BLaER1 treated with 17β-estradiol and CSF1 and Interleukin-3, amounts not matched to agents 10 nM and 100 nM (cell line): Measurements from ENCODE around the gene BATF3.

Source experiments
- H3K27ac ChIP-seq, 11 experiments: shearing (Covaris generic); formaldehyde crosslinking; 2 replicates each; pipeline ENCODE4 v1.8.1; 2022
- H3K27me3 ChIP-seq, 11 experiments: shearing (Covaris generic); formaldehyde crosslinking; 2 replicates each; pipeline ENCODE4 v1.8.1; 2022
- H3K36me3 ChIP-seq, 11 experiments: shearing (Covaris generic); formaldehyde crosslinking; 2 replicates each; pipeline ENCODE4 v1.8.1; 2022
- H3K4me1 ChIP-seq, 10 experiments: shearing (Covaris generic); formaldehyde crosslinking; 2 replicates each; pipeline ENCODE4 v1.8.1; 2022
- H3K4me2 ChIP-seq, 11 experiments: shearing (Covaris generic); formaldehyde crosslinking; 2 replicates each; pipeline ENCODE4 v1.8.1; 2022
- H3K4me3 ChIP-seq, 10 experiments: shearing (Covaris generic); formaldehyde crosslinking; 2 replicates each; pipeline ENCODE4 v1.8.1; 2022
- H3K9ac ChIP-seq, 11 experiments: shearing (Covaris generic); formaldehyde crosslinking; 2 replicates each; pipeline ENCODE4 v1.8.1; 2022
- H3K9me3 ChIP-seq, 11 experiments: shearing (Covaris generic); formaldehyde crosslinking; replicated peaks in 1 of 11; 2 replicates each; pipeline ENCODE4 v1.8.1; 2022
- H4K20me1 ChIP-seq, 11 experiments: shearing (Covaris generic); formaldehyde crosslinking; 2 replicates each; pipeline ENCODE4 v1.8.1; 2022
- Cebpa-rat ChIP-seq, 11 experiments: shearing (Covaris generic); IDR thresholded peaks; 2 replicates each; pipeline ENCODE4 v1.8.1; 2022

The BATF3 gene

DNA sequence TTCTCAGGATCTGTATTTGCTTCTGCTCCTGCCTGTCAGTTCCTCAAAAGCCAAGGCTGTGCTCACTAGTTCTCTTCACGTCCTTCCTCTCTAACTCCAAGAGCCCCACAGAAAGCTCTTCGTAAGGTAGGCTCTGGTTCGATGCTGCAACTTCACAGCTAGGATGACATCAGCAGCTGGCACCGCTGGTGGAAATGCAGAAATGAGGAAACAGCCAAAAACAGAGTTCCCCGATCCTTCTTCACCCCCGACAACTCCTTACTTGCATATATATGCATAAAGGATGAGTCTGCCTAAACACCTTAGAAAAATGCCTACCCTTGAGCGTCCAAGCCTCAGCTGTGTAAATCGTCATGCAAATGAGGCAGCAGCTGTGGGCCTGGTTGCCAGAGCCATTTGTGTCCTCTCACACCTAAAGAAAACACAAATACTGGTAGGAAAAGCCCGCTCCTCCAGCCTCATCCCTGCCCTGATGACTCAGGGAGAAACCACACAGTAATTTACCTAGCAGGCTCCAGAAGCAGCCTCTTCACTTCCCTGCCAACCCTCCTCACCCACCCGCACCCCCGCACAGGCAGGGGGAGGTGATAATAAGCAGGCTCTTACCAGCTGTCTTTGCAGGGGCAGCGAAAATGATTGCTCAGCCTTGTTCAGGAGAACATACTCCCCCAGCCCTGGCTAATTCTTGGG lies 28.2 kb downstream of the BATF3 start:
- Histone ChIP-seq H3K4me2 (peak overlapping the region in 10 of 11 experiments; percentile 26 to 82 (median 78); a peak in 20 of 22 replicates), H3K4me3 (peak overlapping the region in 2 of 10 experiments; percentile 3 to 8; a peak in 2 of 20 replicates)

DNA sequence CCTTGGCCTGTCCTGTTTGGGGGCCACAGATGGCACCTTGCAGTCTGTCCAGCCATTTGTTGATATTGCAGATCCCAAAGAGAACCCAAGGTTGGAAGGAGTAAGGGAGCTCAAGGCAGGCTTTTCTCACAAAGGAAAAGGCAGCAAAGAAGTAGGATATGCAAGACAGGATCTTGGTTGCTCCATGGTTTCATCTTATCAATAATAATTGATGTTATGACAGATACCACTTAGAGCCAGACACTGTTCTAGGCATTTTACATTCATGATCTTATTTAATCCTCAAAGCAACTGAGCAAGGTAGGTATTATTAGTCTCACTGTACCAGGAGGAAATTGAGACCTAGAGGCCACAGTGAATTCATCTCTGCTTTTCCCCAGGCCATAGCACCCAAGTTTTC lies 28.8 kb downstream of the BATF3 start:
- TF ChIP-seq Cebpa-rat (IDR thresholded peaks at IDR 0.05): no peak
- Histone ChIP-seq H3K36me3 (no peaks in the 10 kb centered on the region), H3K9me3 (no peaks in the 10 kb centered on the region), H3K27me3 (no peaks in the 10 kb centered on the region), H3K4me1 (peaks cover 26 to 73% (median 61%) of the 10 kb centered on the region in 10 experiments), H3K27ac (peak overlapping the region in 9 of 11 experiments; percentile 29 to 69 (median 44); a peak in 17 of 22 replicates), H3K4me2 (peak overlapping the region in 10 of 11 experiments; percentile 26 to 82 (median 78); a peak in 20 of 22 replicates), H4K20me1 (no peaks in the 10 kb centered on the region), H3K4me3 (peak overlapping the region in 1 of 10 experiments; percentile 3; a peak in 1 of 20 replicates), H3K9ac (peak overlapping the region in 6 of 11 experiments; percentile 11 to 58 (median 40); a peak in 8 of 22 replicates)

More for the DNA sequence above, 28.2 kb downstream of the BATF3 start:
- H4K20me1 ChIP-seq: no peaks in the 10 kb centered on the region
- peak in 5 of 11 experiments; percentile 26 to 60 (median 54); a peak in 7 of 22 replicates for TF ChIP-seq Cebpa-rat (IDR thresholded peaks at IDR 0.05)
- no peaks in the 10 kb centered on the region for H3K9me3 ChIP-seq
- H3K36me3 ChIP-seq: no peaks in the 10 kb centered on the region
- peaks cover 26 to 67% (median 55%) of the 10 kb centered on the region in 10 experiments for H3K4me1 ChIP-seq
- H3K27ac ChIP-seq: peak overlapping the region in 9 of 11 experiments; percentile 29 to 69 (median 50); a peak in 17 of 22 replicates
- no peaks in the 10 kb centered on the region for H3K27me3 ChIP-seq
- peak overlapping the region in 7 of 11 experiments; percentile 11 to 58 (median 36); a peak in 11 of 22 replicates for H3K9ac ChIP-seq

DNA sequence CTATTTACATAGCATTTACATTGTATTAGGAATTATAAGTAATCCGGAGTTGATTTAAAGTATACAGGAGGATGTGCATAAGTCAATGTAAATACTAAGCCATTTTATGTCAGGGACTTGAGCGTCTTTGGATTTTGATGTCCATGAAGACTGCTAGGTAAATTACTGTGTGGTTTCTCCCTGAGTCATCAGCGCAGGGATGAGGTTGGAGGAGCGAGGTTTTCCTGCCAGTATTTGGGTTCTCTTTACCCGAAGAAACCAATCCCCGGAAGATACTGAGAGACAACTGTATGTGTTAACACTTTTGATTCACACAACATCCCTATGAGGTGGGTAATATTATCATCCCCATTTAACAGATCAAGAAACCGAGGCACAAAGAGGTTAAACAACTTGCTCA lies 29.3 kb downstream of the BATF3 start:
- H3K9ac ChIP-seq: peak overlapping the region in 1 of 11 experiments; percentile 58; a peak in 2 of 22 replicates
- peaks cover 30 to 77% (median 66%) of the 10 kb centered on the region in 10 experiments for H3K4me1 ChIP-seq
- H3K36me3 ChIP-seq: no peaks in the 10 kb centered on the region
- H3K27ac ChIP-seq: peak overlapping the region in 6 of 11 experiments; percentile 29 to 69 (median 54); a peak in 9 of 22 replicates
- peak overlapping the region in 8 of 11 experiments; percentile 51 to 82 (median 78); a peak in 14 of 22 replicates for H3K4me2 ChIP-seq
- H3K4me3 ChIP-seq: no peak overlapping the region
- no peak for TF ChIP-seq Cebpa-rat (IDR thresholded peaks at IDR 0.05)
- no peaks in the 10 kb centered on the region for H4K20me1 ChIP-seq
- H3K27me3 ChIP-seq: no peaks in the 10 kb centered on the region
- no peaks in the 10 kb centered on the region for H3K9me3 ChIP-seq

DNA sequence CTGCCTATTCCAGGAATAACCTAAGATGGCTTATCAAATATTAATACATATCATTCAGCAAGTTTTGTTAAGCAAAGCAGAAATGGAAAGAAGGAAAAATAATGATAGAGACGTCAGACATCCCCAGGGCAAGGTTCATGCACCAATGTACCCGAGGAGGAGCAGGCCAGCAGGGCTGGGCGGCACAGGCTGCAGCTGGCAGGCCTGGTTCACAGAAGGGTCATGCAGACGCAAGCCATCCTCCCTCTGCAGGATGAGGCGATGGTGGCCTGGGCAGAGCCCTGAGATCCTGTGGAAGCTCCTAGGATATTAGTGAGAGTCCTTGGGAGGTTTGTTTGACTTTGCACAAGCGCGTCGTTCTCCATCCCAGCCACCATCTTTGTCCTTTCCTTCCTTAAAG lies 30.0 kb downstream of the BATF3 start:
- Histone ChIP-seq H4K20me1 (no peaks in the 10 kb centered on the region), H3K27ac (peak overlapping the region in 3 of 11 experiments; percentile 73 to 94 (median 81); a peak in 4 of 22 replicates)

DNA sequence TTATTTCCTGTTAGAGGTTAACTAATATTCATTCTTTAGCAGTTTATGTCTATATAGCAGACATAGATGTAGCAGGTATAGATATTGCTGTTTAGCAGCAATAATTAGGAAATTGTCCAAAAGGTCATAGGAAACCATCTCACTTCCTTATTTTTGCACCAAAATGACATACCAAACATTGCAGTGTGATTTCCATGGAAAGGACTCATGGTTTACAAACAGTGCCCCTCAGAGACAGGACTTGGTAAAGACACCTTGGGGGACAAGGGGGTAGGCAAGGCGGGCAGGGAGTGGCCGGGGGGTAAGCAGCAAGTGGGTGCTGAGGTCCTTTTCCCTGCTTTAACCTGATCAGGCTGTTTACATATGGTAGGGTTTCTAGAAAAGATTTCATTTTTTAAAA lies 30.5 kb downstream of the BATF3 start:
- H3K4me3 ChIP-seq: no peak overlapping the region
- no peaks in the 10 kb centered on the region for H3K9me3 ChIP-seq
- peak overlapping the region in 8 of 11 experiments; percentile 51 to 88 (median 80); a peak in 15 of 22 replicates for H3K4me2 ChIP-seq
- H3K27ac ChIP-seq: peak overlapping the region in 10 of 11 experiments; percentile 5 to 96 (median 76); a peak in 12 of 22 replicates
- H3K27me3 ChIP-seq: no peaks in the 10 kb centered on the region
- H3K36me3 ChIP-seq: no peaks in the 10 kb centered on the region
- H3K9ac ChIP-seq: no peak overlapping the region
- H3K4me1 ChIP-seq: peaks cover 36 to 87% (median 74%) of the 10 kb centered on the region in 10 experiments
- no peaks in the 10 kb centered on the region for H4K20me1 ChIP-seq
- TF ChIP-seq Cebpa-rat (IDR thresholded peaks at IDR 0.05): no peak

More for the DNA sequence above, 30.0 kb downstream of the BATF3 start:
- no peaks in the 10 kb centered on the region for H3K36me3 ChIP-seq
- H3K4me3 ChIP-seq: no peak overlapping the region
- no peaks in the 10 kb centered on the region for H3K27me3 ChIP-seq
- no peaks in the 10 kb centered on the region for H3K9me3 ChIP-seq
- no peak for TF ChIP-seq Cebpa-rat (IDR thresholded peaks at IDR 0.05)
- H3K9ac ChIP-seq: no peak overlapping the region
- peak overlapping the region in 8 of 11 experiments; percentile 51 to 88 (median 80); a peak in 14 of 22 replicates for H3K4me2 ChIP-seq
- H3K4me1 ChIP-seq: peaks cover 36 to 83% (median 73%) of the 10 kb centered on the region in 10 experiments

DNA sequence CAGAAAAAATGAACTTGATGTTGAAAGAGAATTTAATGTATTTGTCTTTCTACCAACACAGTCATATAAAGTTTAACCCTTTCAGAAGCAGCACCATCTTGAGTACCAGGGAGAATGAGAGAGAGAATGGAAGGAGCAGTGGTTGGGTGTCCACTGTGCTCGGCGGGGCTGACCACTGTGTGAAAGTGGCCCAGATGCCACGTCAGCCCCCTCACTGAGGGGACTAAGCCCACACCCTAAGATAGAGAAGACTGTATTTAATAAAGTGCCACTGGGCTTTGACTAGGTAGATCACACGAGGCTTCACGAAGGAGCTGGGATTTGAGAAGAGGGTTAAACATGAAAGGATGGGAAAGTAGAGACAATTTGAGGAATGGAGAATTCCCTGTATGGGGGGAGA lies 31.2 kb downstream of the BATF3 start:
- Histone ChIP-seq H3K27ac (peak overlapping the region; percentile 67 to 96 (median 79); a peak in 21 of 22 replicates), H3K36me3 (no peaks in the 10 kb centered on the region), H3K9me3 (no peaks in the 10 kb centered on the region), H4K20me1 (no peaks in the 10 kb centered on the region), H3K4me3 (peak overlapping the region in 1 of 10 experiments; percentile 1; a peak in 1 of 20 replicates), H3K4me2 (peak overlapping the region; percentile 59 to 88 (median 80)), H3K27me3 (no peaks in the 10 kb centered on the region), H3K9ac (peak overlapping the region in 10 of 11 experiments; percentile 26 to 83 (median 59); a peak in 17 of 22 replicates), H3K4me1 (peaks cover 36 to 87% (median 74%) of the 10 kb centered on the region in 10 experiments)
- TF ChIP-seq Cebpa-rat (IDR thresholded peaks at IDR 0.05): no peak

DNA sequence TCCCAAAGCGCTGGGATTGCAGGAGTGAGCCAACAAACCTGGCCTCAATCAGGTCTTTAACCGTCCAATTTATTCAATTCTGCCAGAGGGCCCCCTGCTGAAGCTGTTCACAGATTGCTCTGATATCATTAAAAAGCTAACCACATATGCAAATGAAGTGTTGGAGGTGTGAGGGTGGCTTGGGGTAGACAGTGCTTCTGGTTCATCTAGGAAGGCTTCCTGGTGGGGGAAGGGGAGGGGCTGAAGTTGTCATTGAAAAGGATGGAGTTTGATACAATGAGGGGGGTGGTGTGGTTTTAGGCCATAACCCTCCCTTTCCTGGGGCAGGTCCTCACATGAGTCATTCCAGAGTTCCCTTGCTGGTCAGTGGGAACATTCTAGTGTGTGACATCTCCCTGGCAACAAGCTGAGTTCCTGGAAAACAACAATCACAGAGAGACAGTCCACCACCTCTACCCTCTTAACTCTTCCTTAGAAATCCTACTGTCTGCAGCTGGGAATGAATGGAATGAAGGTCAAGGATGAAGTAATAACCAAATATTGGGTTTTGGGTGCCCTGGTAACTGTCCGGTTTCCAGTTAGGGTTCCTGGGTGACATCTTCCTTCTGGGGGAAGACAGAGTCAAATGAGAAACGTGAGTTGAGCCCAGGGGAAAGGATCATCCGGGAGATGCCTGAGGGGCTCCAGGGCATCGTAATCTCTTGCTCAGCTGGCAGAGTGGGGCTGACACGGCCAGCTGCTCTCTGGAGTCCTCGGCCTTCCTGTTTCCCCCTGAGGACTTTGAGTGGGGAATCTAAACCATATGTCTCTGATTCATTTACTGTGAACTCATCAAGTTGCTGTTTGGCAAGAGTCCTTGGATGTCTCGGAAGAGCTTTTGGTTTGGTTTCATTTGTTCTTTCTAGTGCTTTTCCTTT lies 32.2 kb downstream of the BATF3 start:
- Histone ChIP-seq H3K4me1 (peaks cover 36 to 81% (median 74%) of the 10 kb centered on the region in 10 experiments), H3K36me3 (no peaks in the 10 kb centered on the region), H3K4me2 (peak overlapping the region; percentile 59 to 88 (median 80)), H4K20me1 (no peaks in the 10 kb centered on the region), H3K4me3 (peak overlapping the region in 3 of 10 experiments; percentile 1 to 33 (median 18); a peak in 5 of 20 replicates), H3K9me3 (no peaks in the 10 kb centered on the region), H3K27ac (peak overlapping the region; percentile 67 to 96 (median 79)), H3K27me3 (no peaks in the 10 kb centered on the region), H3K9ac (peak overlapping the region; percentile 26 to 83 (median 59))
- peak in 4 of 11 experiments; percentile 6 to 73 (median 36); a peak in 5 of 22 replicates for TF ChIP-seq Cebpa-rat (IDR thresholded peaks at IDR 0.05)

DNA sequence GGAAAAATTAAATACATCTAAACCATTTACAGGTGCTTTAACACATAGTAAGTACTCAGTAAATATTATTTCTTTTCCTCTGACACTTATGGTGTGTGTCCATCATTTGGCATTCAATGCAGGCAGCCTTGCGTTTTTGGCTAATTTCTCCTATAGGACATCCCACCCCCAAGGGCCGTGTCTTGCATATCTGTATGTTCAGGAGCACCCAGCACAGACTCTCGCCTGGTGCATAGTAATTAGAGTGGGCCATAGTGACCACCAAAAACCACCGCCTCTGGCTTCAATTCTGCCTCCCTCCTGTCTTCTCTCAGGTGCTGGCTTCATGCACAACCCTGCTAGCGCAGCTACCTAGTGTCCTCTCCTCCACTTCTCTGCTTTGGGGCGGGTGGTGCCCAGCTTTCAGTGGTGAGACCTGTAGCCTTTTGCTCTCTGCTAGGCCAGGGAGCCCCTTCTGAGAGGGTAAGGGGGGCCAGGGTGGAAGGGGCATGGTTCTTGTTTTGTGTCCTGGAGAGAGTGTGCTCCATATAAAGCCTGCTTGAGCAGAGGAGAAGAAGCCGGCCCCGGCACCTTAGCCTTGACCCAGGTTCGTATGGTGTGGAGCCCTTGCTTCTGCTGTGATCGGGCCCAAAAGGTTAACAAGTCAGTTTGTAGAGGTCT lies 33.4 kb downstream of the BATF3 start:
- H3K27ac ChIP-seq: peak overlapping the region in 6 of 11 experiments; percentile 69 to 94 (median 80); a peak in 9 of 22 replicates
- H3K9ac ChIP-seq: peak overlapping the region in 1 of 11 experiments; percentile 65; a peak in 2 of 22 replicates
- no peaks in the 10 kb centered on the region for H3K9me3 ChIP-seq
- peak overlapping the region in 10 of 11 experiments; percentile 60 to 88 (median 80); a peak in 15 of 22 replicates for H3K4me2 ChIP-seq
- no peaks in the 10 kb centered on the region for H4K20me1 ChIP-seq
- TF ChIP-seq Cebpa-rat (IDR thresholded peaks at IDR 0.05): no peak
- H3K36me3 ChIP-seq: no peaks in the 10 kb centered on the region
- H3K4me1 ChIP-seq: peaks cover 36 to 68% (median 65%) of the 10 kb centered on the region in 10 experiments
- H3K4me3 ChIP-seq: no peak overlapping the region
- no peaks in the 10 kb centered on the region for H3K27me3 ChIP-seq
